ENCODE data around the gene CEPT1.

The CEPT1 gene

DNA sequence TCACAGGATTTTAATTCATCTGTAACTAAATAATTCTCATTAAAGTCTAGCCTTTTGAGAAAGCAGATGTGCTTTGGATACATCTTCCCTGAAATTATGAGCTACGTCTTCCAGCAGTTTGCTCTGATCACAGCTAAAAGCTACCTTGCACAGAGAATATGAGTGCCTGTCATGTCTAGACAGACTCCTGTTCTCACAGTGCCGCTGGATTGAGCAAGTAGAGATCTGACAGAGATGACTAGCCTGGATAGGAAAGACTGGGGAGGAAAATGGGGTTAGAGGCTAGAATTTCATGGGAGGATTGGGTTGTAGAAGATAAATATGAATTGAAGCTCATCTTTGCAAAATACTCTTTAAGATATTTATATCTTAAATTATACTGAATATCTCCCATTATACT lies 24.1 kb downstream of the CEPT1 start:
- Histone ChIP-seq H3K4me3 (ENCODE audit: insufficient read depth, low read length, poor library complexity, severe bottlenecking) (no peak overlapping the region), H3F3A (ENCODE audit: insufficient read depth) (peaks cover 21% of the 10 kb centered on the region), H2AFZ (ENCODE audit: low read depth, low read length, severe bottlenecking) (no peak overlapping the region), H4K20me1 (ENCODE audit: low read depth, low read length) (peaks cover 11% of the 10 kb centered on the region), H3K9ac (ENCODE audit: low read length) (no peak overlapping the region), H3K9me3 (ENCODE audit: insufficient read depth, low read length) (no peaks in the 10 kb centered on the region), H3K27me3 (ENCODE audit: low read length) (no peaks in the 10 kb centered on the region), H3K9me2 (replicated peaks; ENCODE audit: insufficient read depth, low read length) (no peaks in the 10 kb centered on the region), H3K79me2 (ENCODE audit: insufficient read depth, low read length) (peaks cover 84% of the 10 kb centered on the region), H3K4me2 (ENCODE audit: low read depth, low read length, poor library complexity, severe bottlenecking) (no peak overlapping the region), H3K36me3 (ENCODE audit: low read length) (peaks cover 79% of the 10 kb centered on the region), H3K27ac (ENCODE audit: low read depth, low read length) (no peak overlapping the region)
- TF ChIP-seq EZH2phosphoT487 (conservative IDR thresholded peaks at IDR 0.05; ENCODE audit: low read length) = no peak
- TF ChIP-seq, protein P1, sequence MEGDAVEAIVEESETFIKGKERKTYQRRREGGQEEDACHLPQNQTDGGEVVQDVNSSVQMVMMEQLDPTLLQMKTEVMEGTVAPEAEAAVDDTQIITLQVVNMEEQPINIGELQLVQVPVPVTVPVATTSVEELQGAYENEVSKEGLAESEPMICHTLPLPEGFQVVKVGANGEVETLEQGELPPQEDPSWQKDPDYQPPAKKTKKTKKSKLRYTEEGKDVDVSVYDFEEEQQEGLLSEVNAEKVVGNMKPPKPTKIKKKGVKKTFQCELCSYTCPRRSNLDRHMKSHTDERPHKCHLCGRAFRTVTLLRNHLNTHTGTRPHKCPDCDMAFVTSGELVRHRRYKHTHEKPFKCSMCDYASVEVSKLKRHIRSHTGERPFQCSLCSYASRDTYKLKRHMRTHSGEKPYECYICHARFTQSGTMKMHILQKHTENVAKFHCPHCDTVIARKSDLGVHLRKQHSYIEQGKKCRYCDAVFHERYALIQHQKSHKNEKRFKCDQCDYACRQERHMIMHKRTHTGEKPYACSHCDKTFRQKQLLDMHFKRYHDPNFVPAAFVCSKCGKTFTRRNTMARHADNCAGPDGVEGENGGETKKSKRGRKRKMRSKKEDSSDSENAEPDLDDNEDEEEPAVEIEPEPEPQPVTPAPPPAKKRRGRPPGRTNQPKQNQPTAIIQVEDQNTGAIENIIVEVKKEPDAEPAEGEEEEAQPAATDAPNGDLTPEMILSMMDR (IDR thresholded peaks at IDR 0.05; ENCODE audit: insufficient read depth, low read length, poor library complexity, severe bottlenecking) = no peak

DNA sequence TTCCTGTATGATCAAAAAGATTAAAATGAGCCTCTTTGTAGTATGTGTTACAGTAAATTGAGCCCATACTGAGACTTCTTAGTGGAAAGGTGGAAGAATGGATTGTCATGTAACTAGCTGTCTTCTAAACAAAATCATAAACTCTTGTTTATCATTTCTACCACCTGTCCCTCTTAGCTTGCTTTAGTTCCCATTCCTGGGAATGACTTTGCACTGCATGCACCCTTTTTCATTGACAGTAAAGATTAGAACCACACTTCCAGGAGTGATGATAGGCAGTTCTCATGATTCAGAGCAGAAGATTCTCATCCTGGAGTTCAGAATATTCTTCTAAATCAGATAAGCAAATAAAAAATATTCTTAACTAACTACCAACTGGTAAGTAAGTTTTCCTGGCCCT lies 32.4 kb downstream of the CEPT1 start:
- Histone ChIP-seq H3K9me3 (ENCODE audit: insufficient read depth, low read length) (no peaks in the 10 kb centered on the region), H3K4me3 (ENCODE audit: insufficient read depth, low read length, poor library complexity, severe bottlenecking) (no peak overlapping the region), H3K9me2 (replicated peaks; ENCODE audit: insufficient read depth, low read length) (no peaks in the 10 kb centered on the region), H3K27ac (ENCODE audit: low read depth, low read length) (peak overlapping the region; percentile 12; the same call in 1 of the 2 replicates), H3K27me3 (ENCODE audit: low read length) (no peaks in the 10 kb centered on the region), H3K79me2 (ENCODE audit: insufficient read depth, low read length) (peaks cover 37% of the 10 kb centered on the region), H3K36me3 (ENCODE audit: low read length) (peaks cover 80% of the 10 kb centered on the region), H2AFZ (ENCODE audit: low read depth, low read length, severe bottlenecking) (no peak overlapping the region), H4K20me1 (ENCODE audit: low read depth, low read length) (no peaks in the 10 kb centered on the region), H3K9ac (ENCODE audit: low read length) (no peak overlapping the region), H3K4me2 (ENCODE audit: low read depth, low read length, poor library complexity, severe bottlenecking) (no peak overlapping the region), H3F3A (ENCODE audit: insufficient read depth) (peaks cover 39% of the 10 kb centered on the region)
- TF ChIP-seq, protein P1 (IDR thresholded peaks at IDR 0.05; ENCODE audit: insufficient read depth, low read length, poor library complexity, severe bottlenecking) = no peak
- no peak for TF ChIP-seq EZH2phosphoT487 (conservative IDR thresholded peaks at IDR 0.05; ENCODE audit: low read length)

DNA sequence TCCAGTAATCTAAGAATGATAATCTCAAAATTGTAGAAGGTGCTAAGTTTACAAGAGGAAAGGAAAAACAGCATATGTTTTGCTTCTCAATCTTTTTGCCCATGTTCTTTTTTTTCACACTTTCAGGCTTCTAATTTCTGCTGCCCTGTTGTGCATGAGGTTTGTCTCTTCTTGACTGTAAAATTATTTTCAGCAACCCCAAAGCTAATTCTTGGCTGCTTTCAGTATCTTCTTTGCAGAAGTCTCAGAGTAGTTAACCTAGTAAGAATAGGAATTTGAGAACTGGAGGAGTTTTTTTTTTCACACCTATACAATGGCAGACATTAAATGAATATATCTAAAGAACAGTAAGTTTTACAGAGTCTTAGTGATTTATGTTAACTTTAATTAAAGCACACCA lies 34.0 kb downstream of the CEPT1 start:
- Histone ChIP-seq H3F3A (ENCODE audit: insufficient read depth) (peaks cover 31% of the 10 kb centered on the region), H3K27me3 (ENCODE audit: low read length) (no peaks in the 10 kb centered on the region), H3K79me2 (ENCODE audit: insufficient read depth, low read length) (peaks cover 22% of the 10 kb centered on the region; the same call in 1 of the 2 replicates), H4K20me1 (ENCODE audit: low read depth, low read length) (no peaks in the 10 kb centered on the region), H3K9me2 (replicated peaks; ENCODE audit: insufficient read depth, low read length) (no peaks in the 10 kb centered on the region), H3K9me3 (ENCODE audit: insufficient read depth, low read length) (no peaks in the 10 kb centered on the region), H3K9ac (ENCODE audit: low read length) (no peak overlapping the region), H3K4me3 (ENCODE audit: insufficient read depth, low read length, poor library complexity, severe bottlenecking) (no peak overlapping the region), H2AFZ (ENCODE audit: low read depth, low read length, severe bottlenecking) (no peak overlapping the region), H3K36me3 (ENCODE audit: low read length) (peaks cover 80% of the 10 kb centered on the region), H3K27ac (ENCODE audit: low read depth, low read length) (no peak overlapping the region), H3K4me2 (ENCODE audit: low read depth, low read length, poor library complexity, severe bottlenecking) (no peak overlapping the region)
- TF ChIP-seq, protein P1 (IDR thresholded peaks at IDR 0.05; ENCODE audit: insufficient read depth, low read length, poor library complexity, severe bottlenecking) = no peak
- no peak for TF ChIP-seq EZH2phosphoT487 (conservative IDR thresholded peaks at IDR 0.05; ENCODE audit: low read length)
